B cell (primary cell): ENCODE results near the gene CCNT1. TPM values are rescaled to one million over a fixed set of nuclear protein-coding genes. Genes with fewer than 3 reads are reported as not detected.
"Not testable (repeated sequence)": the region's sequence is repeated elsewhere in the genome, so short reads cannot be mapped to it uniquely, and the experiment has no call there.

Experiments used
- ATAC-seq: fragments of 200-7000 bp; cut with Tn5 transposase; one replicate; pipeline ENCODE4 v1.10.0; 2021; ENCODE audit warnings: low read depth, mild to moderate bottlenecking, moderate number of reproducible peaks, moderate library complexity
- CTCF ChIA-PET: fragments of 350-600 bp; sonication (Branson Sonifier 250); formaldehyde crosslinking; loops from one replicate; lab custom pipeline; 2021; ENCODE audit warnings: antibody characterized with exemption, inconsistent platforms; lab: Charles Lee
- POLR2A ChIA-PET: fragments of 350-600 bp; sonication (Branson Sonifier 250); formaldehyde crosslinking; loops from one replicate; lab custom pipeline; 2021; ENCODE audit warnings: antibody characterized with exemption; lab: Charles Lee
- DNase-seq: peaks from one replicate; pipeline ENCODE4 v3.0.0; 2013
- H2AFZ ChIP-seq: 2 replicates; pipeline ENCODE4 v1.6.1; 2012; ENCODE audit warnings: mild to moderate bottlenecking, low read depth, low read length; ENCODE audit not compliant: insufficient read depth, poor library complexity, severe bottlenecking
- H3K27ac ChIP-seq, 2 donors: 1 replicate in 1 of 2; 2 replicates in 1 of 2; pipeline ENCODE4 v1.5.1; 2012 to 2013; ENCODE audit warnings: low read length in 2 of 2, mild to moderate bottlenecking in 2 of 2, moderate library complexity in 1 of 2
- H3K27me3 ChIP-seq, 4 experiments: fragments of 200-600 bp in 1 of 4; sonication (generic) in 1 of 4; replicated peaks in 1 of 4; 1 replicate in 2 of 4; 2 replicates in 2 of 4; pipeline versions ENCODE4 v1.6.1 to v1.7.0; 2013 to 2016; ENCODE audit warnings: low read length in 3 of 4, mild to moderate bottlenecking in 2 of 4, mixed read lengths in 1 of 4, moderate library complexity in 1 of 4; ENCODE audit not compliant: insufficient read depth in 4 of 4, control insufficient read depth in 3 of 4; ENCODE audit errors: control extremely low read depth in 1 of 4
- H3K36me3 ChIP-seq, 2 experiments: replicated peaks in 1 of 2; 1 replicate in 1 of 2; 2 replicates in 1 of 2; pipeline versions ENCODE4 v1.6.1 to v1.7.1; 2013; ENCODE audit warnings: low read length in 1 of 2; ENCODE audit not compliant: insufficient read depth in 2 of 2, control insufficient read depth in 1 of 2; ENCODE audit errors: control extremely low read depth in 1 of 2, extremely low read depth in 1 of 2
- H3K4me1 ChIP-seq, 2 donors: fragments of 200-600 bp in 1 of 2; sonication (generic) in 1 of 2; 1 replicate in 1 of 2; 2 replicates in 1 of 2; pipeline versions ENCODE4 v1.5.1 to v1.6.1; 2013 to 2017; ENCODE audit warnings: low read length in 2 of 2; ENCODE audit not compliant: control insufficient read depth in 2 of 2, insufficient read depth in 2 of 2
- H3K4me2 ChIP-seq: replicated peaks from 2 replicates; pipeline ENCODE3; 2012; ENCODE audit warnings: mild to moderate bottlenecking, low read depth, low read length; ENCODE audit not compliant: poor library complexity, severe bottlenecking
- H3K4me3 ChIP-seq, 5 experiments: fragments of 200-600 bp in 1 of 5; sonication (generic) in 1 of 5; 1 replicate in 3 of 5; 2 replicates in 2 of 5; pipeline versions ENCODE4 v1.5.1 to v1.7.0; 2011 to 2016; ENCODE audit warnings: low read length in 4 of 5, mild to moderate bottlenecking in 4 of 5, low read depth in 2 of 5, control low read depth in 1 of 5, moderate library complexity in 1 of 5; ENCODE audit not compliant: insufficient read depth in 1 of 5; ENCODE audit errors: control extremely low read depth in 1 of 5, extremely low read depth in 1 of 5
- H3K79me2 ChIP-seq: fragments of 200-600 bp; sonication (generic); one replicate; pipeline ENCODE4 v1.6.0; 2016; ENCODE audit warnings: low read length; ENCODE audit not compliant: control insufficient read depth, insufficient read depth
- H3K9ac ChIP-seq: fragments of 200-600 bp; sonication (generic); 2 replicates; pipeline ENCODE4 v1.6.1; 2017; ENCODE audit warnings: mild to moderate bottlenecking, low read length, moderate library complexity
- H3K9me3 ChIP-seq, 3 donors: one replicate each; pipeline versions ENCODE4 v1.6.1 to v1.7.1; 2013; ENCODE audit warnings: low read length in 2 of 3; ENCODE audit not compliant: control insufficient read depth in 2 of 3, insufficient read depth in 1 of 3; ENCODE audit errors: control extremely low read depth in 1 of 3
- H4K20me1 ChIP-seq: 2 replicates; pipeline ENCODE4 v1.6.0; 2012; ENCODE audit warnings: mild to moderate bottlenecking, low read length; ENCODE audit not compliant: insufficient read depth, control insufficient read depth, poor library complexity, severe bottlenecking
- H3K27ac Mint-ChIP-seq: one replicate; pipeline ENCODE4 v1.8.0; 2021; ENCODE audit warnings: mixed read lengths
- H3K27me3 Mint-ChIP-seq: one replicate; pipeline ENCODE4 v1.8.0; 2021; ENCODE audit warnings: mixed read lengths
- H3K4me1 Mint-ChIP-seq: one replicate; pipeline ENCODE4 v1.8.0; 2021; ENCODE audit warnings: mixed read lengths
- H3K4me3 Mint-ChIP-seq: one replicate; pipeline ENCODE4 v1.8.0; 2021; ENCODE audit warnings: mixed read lengths
- H3K9me3 Mint-ChIP-seq: one replicate; pipeline ENCODE4 v1.8.0; 2022; ENCODE audit warnings: mixed read lengths; ENCODE audit not compliant: insufficient read depth
- EZH2 ChIP-seq: IDR thresholded peaks from 2 replicates; pipeline ENCODE4 v1.6.1; 2012; ENCODE audit warnings: borderline replicate concordance, low read depth, mild to moderate bottlenecking, moderate library complexity, low read length; ENCODE audit not compliant: insufficient read depth, poor library complexity, severe bottlenecking
- WGBS: methylation state at CpG from one replicate; pipeline ENCODE4 v1.1.5; 2013; ENCODE audit warnings: missing lambda C conversion rate; ENCODE audit not compliant: insufficient coverage; 5-methylcytosine and 5-hydroxymethylcytosine counted together
- intact Hi-C: fragments of 100-400 bp; cut with micrococcal nuclease; formaldehyde crosslinking; loops from one replicate; pipeline ENCODE4 v1.10.0; 2022
- polyA plus RNA-seq: library from polyadenylated mRNA; depleted of rRNA; stranded (reverse); fragments of >200 nt; gene quantifications from 2 replicates; pipeline ENCODE4 v1.2.3, GENCODE V29; 2012
- total RNA-seq, 2 donors: library from RNA; stranded (reverse); fragments of 120-200 nt in 1 of 2; gene quantifications; 1 replicate in 1 of 2; 2 replicates in 1 of 2; pipeline versions ENCODE4 v1.2.3 to v1.2.4, GENCODE V29; 2013 to 2022
- TF ChIP-seq, protein P1 (sequence below): fragments of 200-600 bp; IDR thresholded peaks from one replicate; pipeline ENCODE4 v1.8.0; 2022; ENCODE audit warnings: antibody characterized with exemption, mild to moderate bottlenecking

Gene CCNT1
- total and polyA plus RNA-seq, 2 donors (not counting 1 experiment from before 2014, with no cell fraction given), result 13.9 to 77.3 TPM

DNA sequence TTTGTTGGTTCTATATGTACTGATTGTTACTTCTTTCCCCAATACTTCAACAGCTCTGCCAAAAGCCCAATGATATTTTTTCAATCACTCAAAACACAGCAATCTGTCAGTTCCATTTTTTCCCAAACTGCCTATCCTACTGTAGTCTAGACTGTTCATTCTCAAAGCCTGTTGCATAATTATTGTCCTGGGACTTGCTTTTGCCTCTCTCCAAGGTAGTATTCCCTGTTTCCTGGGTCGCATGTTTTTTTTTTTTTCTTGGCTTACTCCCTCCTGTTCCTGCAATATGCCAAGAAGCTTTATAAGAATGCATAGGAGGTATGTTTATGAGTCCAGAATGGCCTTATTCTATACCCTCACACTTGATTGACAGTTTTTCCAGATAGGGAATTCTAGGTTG is 19.9 kb upstream of the CCNT1 start:
- Histone ChIP-seq H3K9me3 (no peaks in the 10 kb centered on the region), H3K79me2 (no peaks in the 10 kb centered on the region), H3K4me1 (no peaks in the 10 kb centered on the region), H3K27me3 (peaks cover 0 to 10% (median 4%) of the 10 kb centered on the region in 4 experiments), H2AFZ (no peak overlapping the region), H3K9ac (no peak overlapping the region), H3K4me3 (no peak overlapping the region), H3K27ac (no peak overlapping the region), H3K36me3 (no peaks in the 10 kb centered on the region), H3K4me2 (no peak overlapping the region), H4K20me1 (no peaks in the 10 kb centered on the region)
- intact Hi-C loops, result no loop called here
- no peak for DNase-seq
- no peak overlapping the region for H3K4me3 Mint-ChIP-seq
- no peak overlapping the region for H3K27ac Mint-ChIP-seq
- no peak for TF ChIP-seq EZH2
- TF ChIP-seq, protein P1, sequence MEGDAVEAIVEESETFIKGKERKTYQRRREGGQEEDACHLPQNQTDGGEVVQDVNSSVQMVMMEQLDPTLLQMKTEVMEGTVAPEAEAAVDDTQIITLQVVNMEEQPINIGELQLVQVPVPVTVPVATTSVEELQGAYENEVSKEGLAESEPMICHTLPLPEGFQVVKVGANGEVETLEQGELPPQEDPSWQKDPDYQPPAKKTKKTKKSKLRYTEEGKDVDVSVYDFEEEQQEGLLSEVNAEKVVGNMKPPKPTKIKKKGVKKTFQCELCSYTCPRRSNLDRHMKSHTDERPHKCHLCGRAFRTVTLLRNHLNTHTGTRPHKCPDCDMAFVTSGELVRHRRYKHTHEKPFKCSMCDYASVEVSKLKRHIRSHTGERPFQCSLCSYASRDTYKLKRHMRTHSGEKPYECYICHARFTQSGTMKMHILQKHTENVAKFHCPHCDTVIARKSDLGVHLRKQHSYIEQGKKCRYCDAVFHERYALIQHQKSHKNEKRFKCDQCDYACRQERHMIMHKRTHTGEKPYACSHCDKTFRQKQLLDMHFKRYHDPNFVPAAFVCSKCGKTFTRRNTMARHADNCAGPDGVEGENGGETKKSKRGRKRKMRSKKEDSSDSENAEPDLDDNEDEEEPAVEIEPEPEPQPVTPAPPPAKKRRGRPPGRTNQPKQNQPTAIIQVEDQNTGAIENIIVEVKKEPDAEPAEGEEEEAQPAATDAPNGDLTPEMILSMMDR, result no peak
- no CpG with 5 or more reads among the region's 1 CpG for WGBS
- ATAC-seq, result no peak
- peaks cover 24% of the 10 kb centered on the region for H3K27me3 Mint-ChIP-seq
- H3K4me1 Mint-ChIP-seq, result no peaks in the 10 kb centered on the region
- CTCF ChIA-PET, result interaction anchor here (1.5 kb wide), 1 partner anchor 78 kb away, joined by 3 read pairs; no protein-coding TSS in a partner anchor
- POLR2A ChIA-PET, result no interaction called here
- no peaks in the 10 kb centered on the region for H3K9me3 Mint-ChIP-seq

DNA sequence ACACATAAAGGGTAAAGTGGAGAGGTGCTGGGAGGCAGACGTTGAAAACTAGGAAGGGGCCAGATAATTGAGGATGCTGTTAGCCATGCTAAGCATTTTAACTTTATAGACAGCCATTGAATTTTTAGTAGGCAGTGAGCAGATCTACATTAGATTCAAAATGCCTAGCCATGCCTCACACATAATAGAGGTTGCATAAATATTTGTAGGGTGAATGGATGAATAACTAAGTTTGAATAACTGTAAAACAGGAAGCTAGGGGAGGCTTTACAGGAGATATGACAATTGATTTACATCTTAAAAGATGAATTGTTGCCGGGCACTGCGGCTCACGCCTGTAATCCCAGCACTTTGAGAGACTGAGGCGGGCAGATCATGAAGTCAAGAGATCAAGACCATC is 12.3 kb upstream of the CCNT1 start:
- ChIA-PET CTCF (no interaction called here), POLR2A (no interaction called here)
- no peak overlapping the region for H3K4me3 Mint-ChIP-seq
- Histone ChIP-seq H3K27me3 (peaks cover 0 to 3% (median 0%) of the 10 kb centered on the region in 4 experiments), H2AFZ (no peak overlapping the region), H3K4me3 (no peak overlapping the region), H3K9ac (no peak overlapping the region), H3K79me2 (no peaks in the 10 kb centered on the region), H3K36me3 (no peaks in the 10 kb centered on the region), H3K27ac (no peak overlapping the region), H3K4me1 (no peaks in the 10 kb centered on the region), H3K4me2 (no peak overlapping the region), H4K20me1 (no peaks in the 10 kb centered on the region), H3K9me3 (no peaks in the 10 kb centered on the region)
- H3K27ac Mint-ChIP-seq, result no peak overlapping the region
- WGBS, result 57% methylated on average over 1 of the region's 5 CpGs
- ATAC-seq (no peak), DNase-seq (no peak)
- H3K4me1 Mint-ChIP-seq, result no peaks in the 10 kb centered on the region
- TF ChIP-seq, protein P1, result no peak
- no peak for TF ChIP-seq EZH2
- no peaks in the 10 kb centered on the region for H3K9me3 Mint-ChIP-seq
- H3K27me3 Mint-ChIP-seq, result peaks cover 12% of the 10 kb centered on the region
- intact Hi-C loops, result no loop called here

DNA sequence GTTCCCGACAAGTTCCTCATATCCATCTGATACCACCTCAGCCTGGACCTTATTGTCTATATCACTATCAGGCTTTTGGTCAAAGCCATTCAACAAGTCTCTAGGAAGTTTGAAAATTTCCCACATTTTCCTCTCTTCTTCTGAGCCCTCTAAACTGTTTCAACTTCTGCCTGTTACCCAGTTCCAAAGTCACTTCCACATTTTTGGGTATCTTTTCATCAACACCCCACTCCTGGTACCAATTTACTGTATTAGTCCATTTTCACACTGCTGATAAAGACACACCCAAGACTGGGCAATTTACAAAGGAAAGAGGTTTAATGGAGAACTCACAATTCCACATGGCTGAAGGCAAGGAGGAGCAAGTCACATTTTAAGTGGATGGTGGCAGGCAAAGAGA is 4.2 kb upstream of the CCNT1 start:
- POLR2A ChIA-PET, result not testable (repeated sequence)
- WGBS, result 100% methylated on average over 1 of the region's 1 CpG

More for the DNA sequence above, 4.2 kb upstream of the CCNT1 start:
- H3K9me3 Mint-ChIP-seq, ATAC-seq, H4K20me1 ChIP-seq, H3K27ac ChIP-seq, CTCF ChIA-PET, H3K79me2 ChIP-seq, H3K27ac Mint-ChIP-seq, H3K27me3 ChIP-seq, H3K4me3 ChIP-seq, DNase-seq, H3K36me3 ChIP-seq, H3K4me3 Mint-ChIP-seq, H2AFZ ChIP-seq, H3K4me2 ChIP-seq, H3K9ac ChIP-seq, intact Hi-C loops, H3K27me3 Mint-ChIP-seq: not testable (repeated sequence)
- peaks cover 11% of the 10 kb centered on the region for H3K4me1 Mint-ChIP-seq
- Histone ChIP-seq H3K9me3 (peaks cover 0 to 18% (median 2%) of the 10 kb centered on the region in 3 donors), H3K4me1 (peaks cover 8 to 11% of the 10 kb centered on the region in 2 donors)
